GM19193 (cell line): ENCODE measurements around the gene TINAGL1.

Source experiments
- POLR2A ChIP-seq: IDR thresholded peaks from 4 replicates; pipeline ENCODE4 v1.6.1; 2011; ENCODE audit not compliant: insufficient read depth, insufficient read length; ENCODE audit errors: extremely low read depth

TINAGL1 gene

GRCh38 chr1:31575369-31576140, 760 bp upstream of the TINAGL1 start:
- no peak for TF ChIP-seq POLR2A

- no peak for TF ChIP-seq POLR2A
Measured at GRCh38 chr1:31576743-31577455, 584 bp downstream of the TINAGL1 start.

GRCh38 chr1:31577515-31578192, 1.3 kb downstream of the TINAGL1 start:
- TF ChIP-seq POLR2A = no peak

GRCh38 chr1:31579374-31579773, 3.1 kb downstream of the TINAGL1 start:
- no peak for TF ChIP-seq POLR2A

- TF ChIP-seq POLR2A = no peak
Measured at GRCh38 chr1:31580513-31580870, 4.2 kb downstream of the TINAGL1 start.

GRCh38 chr1:31580891-31581603, 4.7 kb downstream of the TINAGL1 start:
- TF ChIP-seq POLR2A = no peak

- TF ChIP-seq POLR2A = no peak
Measured at GRCh38 chr1:31581821-31582810, 5.8 kb downstream of the TINAGL1 start.

- TF ChIP-seq POLR2A = no peak
Measured at GRCh38 chr1:31583082-31583994, 7.0 kb downstream of the TINAGL1 start.

GRCh38 chr1:31583995-31584868, 7.9 kb downstream of the TINAGL1 start:
- TF ChIP-seq POLR2A = no peak

- no peak for TF ChIP-seq POLR2A
Measured at GRCh38 chr1:31584869-31585735, 8.8 kb downstream of the TINAGL1 start.

- TF ChIP-seq POLR2A = no peak
Measured at GRCh38 chr1:31585736-31586365, 9.5 kb downstream of the TINAGL1 start.
